ENCODE measurements around the gene HPSE2.
"Not testable (repeated sequence)": the region's sequence is repeated elsewhere in the genome, so short reads cannot be mapped to it uniquely, and the experiment has no call there.

Gene HPSE2

DNA sequence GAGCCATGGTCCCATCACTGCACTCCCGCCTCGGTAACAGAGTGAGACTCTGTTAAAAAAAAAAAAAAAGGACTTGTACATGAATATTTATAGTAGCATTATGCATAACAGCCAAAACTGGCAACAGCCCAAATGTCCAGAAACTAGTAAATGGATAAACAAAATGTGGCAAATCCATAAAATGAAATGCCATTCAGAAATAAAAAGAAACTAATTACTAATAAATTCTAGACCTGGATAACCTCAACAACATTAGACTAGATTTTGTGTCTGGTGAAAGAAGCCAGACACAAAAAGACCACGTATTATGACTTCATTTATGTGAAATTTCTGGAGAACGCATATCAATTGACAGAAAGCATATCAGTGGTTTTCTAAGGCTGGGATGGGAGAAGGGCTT is 74.5 kb downstream of the HPSE2 start:
- ATAC-seq: no peak
- DNase-seq: no peak

DNA sequence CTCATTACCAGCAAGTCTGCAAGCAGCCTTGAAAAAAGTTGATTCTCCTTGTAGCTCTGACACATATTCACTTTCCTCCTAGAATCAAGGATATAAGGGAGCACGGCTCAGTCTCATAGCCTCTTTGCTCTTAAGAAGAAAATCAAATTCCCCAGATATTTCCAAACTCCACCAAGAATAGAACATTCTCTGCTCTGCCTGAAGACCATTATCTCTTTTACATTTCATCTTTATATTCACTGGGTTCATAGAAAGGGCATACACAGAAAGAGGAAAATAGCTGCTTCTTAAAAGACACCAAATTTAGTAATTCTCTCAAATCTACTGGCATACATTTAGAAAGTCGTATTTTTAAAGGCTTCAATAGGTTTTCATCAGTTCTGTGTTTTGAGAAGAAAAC is 92.0 kb downstream of the HPSE2 start:
- DNase-seq: no peak
- ATAC-seq: no peak

DNA sequence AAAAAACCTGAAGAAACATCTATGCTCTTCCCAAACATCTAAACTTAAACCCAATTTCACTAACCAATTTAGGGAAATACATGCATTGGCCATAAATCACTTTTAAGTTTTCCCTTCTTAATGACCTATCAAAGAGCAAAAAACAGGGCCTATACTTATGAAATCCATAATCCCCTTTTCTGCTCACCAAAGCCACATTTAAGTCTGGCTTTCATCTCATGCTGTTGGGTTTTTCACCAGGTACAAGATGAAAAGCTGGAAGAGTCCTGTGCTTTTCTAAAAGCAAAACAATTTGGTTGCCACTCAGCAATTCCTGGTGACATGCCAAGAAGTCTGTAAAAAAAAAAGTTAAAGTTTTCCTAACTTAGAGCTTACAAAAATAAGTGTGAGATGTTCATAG is 92.6 kb downstream of the HPSE2 start:
- DNase-seq (no peak), ATAC-seq (no peak)

DNA sequence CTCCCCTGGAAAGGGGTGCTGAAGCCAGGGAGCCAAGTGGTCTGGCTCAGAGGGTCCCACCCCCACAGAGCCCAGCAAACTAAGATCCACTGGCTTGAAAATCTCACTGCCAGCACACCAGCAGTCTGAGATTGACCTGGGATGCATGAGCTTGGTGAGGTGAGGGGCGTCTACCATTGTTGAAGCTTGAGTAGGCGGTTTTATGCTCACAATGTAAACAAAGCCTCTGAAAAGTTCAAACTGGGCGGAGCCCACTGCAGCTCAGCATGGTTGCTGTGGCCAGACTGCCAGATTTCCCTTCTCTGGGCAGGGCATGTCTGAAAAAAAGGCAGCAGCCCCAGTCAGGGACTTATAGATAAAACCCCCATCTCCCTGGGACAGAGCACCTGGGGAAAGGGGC is 102.8 kb downstream of the HPSE2 start:
- ATAC-seq, DNase-seq: not testable (repeated sequence)

DNA sequence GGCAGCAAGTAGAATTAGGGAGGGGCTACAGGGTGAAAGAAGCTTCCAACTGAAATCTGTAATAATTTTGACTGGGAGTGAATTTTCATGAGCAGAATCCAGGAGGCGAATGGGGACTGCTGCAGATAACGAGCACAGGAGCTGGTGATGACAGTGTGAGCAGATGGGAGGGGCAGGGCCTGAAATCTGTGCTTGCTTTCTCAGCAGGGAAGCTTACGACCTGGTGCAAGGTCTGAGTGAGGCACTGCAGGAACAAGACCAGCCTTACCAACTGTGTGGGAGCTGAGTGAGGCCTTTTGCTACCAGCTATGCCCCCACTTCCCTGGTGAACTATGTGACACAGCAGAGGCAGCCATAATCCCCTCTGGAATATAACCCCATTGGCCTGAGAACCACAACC is 109.8 kb downstream of the HPSE2 start:
- no peak for DNase-seq
- no peak for ATAC-seq

DNA sequence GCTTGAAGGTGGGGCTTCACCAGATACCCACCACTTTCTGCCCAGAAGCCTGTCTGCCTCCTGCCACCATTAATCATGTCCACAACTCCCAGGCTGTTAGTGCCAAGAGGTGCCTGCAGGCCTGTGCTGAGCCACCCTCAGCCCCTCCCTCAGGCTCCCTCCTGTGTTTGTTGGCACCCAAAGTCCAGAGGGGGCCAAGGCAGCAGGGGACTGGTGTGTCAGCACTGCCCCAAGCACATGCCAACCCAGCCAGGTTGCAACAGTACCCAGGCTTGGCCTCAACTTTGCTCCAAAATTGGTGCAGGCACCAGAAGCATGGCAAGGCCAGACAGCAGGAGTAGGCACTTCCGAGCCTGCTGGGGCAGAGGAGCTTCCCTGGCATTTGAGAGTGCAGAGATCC is 111.3 kb downstream of the HPSE2 start:
- DNase-seq: no peak
- ATAC-seq: no peak

DNA sequence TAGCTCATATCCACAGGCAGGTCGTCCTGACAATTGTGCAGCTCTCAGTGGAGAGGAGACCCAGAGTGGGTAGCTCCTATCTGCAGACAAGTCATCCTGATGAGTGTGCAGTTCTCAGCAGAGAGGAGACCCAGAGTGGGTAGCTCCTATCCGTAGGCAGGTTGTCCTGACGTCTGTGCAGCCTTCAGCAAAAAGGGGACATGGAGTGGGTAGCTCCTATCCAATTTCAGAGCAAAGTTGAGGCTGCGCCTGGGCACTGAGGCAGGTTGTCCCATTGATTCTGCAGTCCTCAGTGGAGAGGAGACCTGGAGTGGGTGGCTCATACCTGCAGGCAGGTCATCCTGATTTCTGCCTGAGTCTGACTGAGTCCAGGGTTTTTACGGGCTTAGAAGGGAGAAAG is 111.8 kb downstream of the HPSE2 start:
- DNase-seq (no peak), ATAC-seq (no peak)

DNA sequence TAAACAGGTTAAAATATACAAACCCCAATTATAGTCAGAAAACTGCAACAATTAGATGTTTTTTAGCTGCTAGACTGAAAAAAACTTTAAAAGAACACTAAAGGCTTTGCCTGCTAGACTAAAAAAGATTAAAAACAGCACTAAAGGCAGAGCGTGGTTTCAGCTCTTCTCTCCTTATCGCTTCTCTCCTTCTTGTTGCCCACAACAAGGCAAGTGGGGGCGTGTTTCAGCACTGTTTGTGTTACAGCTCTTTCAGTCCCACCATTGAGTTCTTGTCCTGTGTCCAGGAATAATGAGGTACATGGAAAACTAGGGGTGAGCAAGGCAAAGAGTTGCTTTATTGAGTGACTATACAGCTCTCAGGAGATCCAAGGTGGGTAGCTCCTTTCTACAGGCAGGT is 112.3 kb downstream of the HPSE2 start:
- ATAC-seq (no peak), DNase-seq (no peak)

DNA sequence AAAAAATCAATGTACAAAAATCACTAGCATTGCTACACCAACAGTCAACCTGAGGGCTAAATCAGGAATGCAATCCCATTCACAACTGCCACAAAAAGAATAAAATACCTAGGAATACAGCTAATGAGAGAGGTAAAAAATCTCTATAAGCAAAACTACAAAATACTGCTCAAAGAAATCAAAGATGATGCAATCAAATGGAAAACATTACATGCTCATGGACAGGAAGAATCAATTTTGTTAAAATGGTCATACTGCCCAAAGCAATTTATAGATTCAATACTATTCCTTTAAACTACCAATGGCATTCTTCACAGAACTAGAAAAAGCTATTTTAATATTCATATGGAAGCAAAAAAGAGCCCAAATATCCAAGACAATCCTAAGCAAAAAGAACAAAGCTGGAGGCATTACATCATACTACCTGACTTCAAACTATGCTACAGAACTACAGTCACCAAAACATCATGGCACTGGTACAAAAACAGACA is 116.3 kb downstream of the HPSE2 start:
- no peak for ATAC-seq
- no peak for DNase-seq

DNA sequence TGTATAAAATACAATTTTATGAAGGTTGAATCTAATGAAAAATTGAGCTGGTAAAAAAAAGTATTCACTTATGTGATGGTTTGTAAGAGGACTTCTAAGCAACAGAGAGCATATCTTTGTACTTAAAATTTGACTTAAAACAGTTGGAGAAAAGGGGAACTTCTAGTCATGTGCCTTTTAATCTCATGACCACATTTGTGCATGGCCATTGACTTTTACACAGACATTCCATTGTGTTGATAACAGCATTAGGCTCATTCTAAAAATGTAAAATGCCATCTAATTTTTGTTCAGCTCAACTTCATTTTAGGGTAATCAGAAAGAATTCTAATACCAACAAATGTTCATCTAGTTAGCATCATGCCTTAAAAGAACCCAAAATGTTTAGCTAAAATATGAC is 119.9 kb downstream of the HPSE2 start:
- ATAC-seq (no peak), DNase-seq (no peak)

DNA sequence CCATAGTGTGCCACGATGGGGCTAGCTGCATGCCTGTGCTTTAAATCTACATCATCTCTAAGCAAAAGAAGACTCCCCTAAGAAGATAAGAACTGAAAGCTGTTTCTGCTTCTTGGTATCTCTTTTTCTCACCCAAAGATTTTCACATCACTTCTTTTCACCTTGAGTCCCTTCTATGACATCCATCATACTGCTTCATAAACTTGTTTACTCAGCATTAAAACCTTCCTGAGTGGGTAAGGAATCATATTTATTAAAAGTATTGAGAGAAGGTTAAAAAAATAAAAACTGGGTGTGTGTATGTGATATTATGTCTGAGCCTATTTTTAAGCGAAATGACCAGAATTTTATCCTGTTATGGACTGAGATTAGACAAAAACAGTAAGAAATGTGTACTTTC is 150.3 kb downstream of the HPSE2 start:
- ATAC-seq (no peak), DNase-seq (no peak)

DNA sequence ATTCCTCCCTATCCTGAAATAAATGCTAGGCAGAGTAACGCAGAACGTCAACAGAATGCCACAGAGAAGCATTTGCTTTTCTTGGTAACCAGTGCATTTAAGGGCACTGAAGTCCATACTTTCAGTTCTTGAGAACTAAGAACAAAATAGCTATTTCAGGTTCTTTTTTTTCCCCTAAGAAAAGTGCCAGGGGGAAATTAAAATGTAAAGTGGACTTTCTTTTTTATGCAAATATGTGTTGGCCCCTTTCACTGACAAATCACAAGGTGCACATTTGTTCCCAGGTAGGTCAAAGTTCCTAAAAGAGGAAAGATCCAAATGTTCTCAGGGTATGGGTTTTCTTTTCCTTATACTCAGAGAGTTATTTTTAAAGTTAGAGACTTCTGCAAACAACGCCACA is 151.5 kb downstream of the HPSE2 start:
- ATAC-seq (no peak), DNase-seq (no peak)

DNA sequence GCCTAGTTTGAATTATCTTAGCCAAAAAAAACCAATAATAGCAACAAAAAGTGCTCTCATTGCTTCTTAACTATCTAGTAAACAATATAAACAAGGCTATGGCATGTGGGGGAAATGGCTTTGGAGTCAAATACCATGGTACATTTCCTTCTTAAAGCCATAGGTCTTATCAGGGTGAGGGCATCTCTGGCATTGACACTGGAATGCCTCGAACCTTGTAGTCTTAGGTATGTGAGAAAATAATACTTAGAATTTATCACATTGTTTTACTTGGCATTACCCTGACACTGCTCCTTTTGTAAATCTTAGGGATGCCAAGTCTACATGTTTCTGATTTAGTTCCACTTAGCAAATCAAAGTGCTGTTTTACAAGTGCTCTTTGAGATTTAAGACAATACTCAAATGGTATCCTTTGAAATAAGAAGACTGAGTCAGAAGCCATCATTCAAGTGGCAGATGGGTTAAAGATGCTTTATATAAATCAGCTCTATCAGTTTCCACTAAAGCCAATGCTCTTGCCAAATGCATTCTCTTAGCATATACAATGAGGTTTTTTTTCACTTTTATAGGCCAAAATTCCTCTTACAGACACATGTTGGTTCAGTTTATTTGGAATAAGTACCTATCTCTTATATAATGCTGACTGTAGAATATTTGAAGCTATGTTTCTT is 155.2 kb downstream of the HPSE2 start:
- no peak for ATAC-seq
- no peak for DNase-seq

DNA sequence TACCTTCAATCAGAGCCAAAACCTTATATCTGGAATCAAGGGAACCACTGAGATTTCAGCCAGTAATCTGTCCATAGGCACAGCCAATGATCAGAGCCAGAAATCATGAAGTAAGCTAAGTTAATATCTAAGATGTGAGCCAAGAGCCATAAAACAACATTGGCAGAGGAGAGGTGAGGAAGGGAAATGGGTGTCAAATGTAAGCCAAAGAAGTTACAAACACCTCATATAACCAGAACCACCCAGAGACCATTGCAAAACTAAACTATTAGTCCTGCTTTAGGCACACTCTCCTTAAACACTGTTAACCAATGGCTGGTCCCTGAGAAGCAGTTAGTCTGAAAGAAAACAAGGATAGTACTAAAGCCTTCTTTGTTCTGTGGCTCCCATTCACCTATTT is 173.1 kb downstream of the HPSE2 start:
- no peak for DNase-seq

DNA sequence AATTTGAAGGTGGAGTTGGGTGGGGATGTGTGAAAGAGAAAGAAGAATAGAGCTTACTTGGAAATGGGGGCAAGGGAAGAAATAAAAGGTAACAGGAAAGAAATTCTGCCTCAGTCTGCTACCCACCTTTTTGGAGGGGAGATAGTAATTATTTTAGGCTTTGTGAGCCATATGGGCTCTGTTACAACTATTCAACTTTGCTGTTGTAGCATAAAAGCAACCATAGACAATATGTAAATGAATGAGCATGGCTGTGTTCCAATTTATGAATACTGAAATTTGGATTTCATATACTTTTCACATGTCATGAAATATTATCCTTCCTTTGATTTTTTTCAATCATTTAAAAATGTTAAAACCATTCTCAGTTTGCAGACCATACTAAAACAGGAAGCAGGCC is 176.9 kb downstream of the HPSE2 start:
- DNase-seq (no peak), ATAC-seq (no peak)

More for the DNA sequence above, 173.1 kb downstream of the HPSE2 start:
- ATAC-seq: no peak

DNA sequence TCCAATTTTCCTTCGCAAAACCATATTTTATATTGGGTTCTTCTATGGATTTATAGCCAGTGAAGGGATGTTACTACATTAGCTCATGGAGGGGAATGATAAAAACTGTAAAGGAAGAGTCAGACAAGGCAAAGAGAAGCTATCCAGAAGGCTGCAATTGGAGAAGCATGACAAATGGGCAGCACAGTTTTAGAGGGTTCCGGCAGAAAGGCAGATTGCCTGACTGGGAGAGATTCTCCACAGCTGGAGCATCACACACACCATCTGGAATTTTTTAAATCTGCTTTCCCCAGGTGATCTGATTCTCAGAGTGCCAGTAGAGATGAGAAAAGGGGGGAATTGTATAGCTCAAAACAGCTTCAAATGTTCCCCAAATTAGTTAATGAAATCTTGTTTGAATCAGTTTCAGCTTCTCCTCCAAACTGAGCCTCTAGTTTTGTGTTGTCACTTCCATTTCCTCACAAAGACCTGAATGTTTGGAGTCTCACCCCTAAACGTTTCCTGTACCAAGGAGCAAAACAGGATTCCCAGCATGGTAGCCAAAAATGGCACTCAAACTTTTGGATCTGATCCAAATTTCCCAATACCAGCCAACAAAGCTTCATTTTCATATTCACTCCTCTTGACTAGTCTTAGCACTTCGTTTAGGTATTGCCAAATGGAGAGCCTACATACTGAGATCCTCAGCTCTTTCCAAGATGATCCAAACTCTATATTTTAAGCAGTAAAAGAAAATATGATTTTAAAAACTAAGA is 177.5 kb downstream of the HPSE2 start:
- ATAC-seq (no peak), DNase-seq (no peak)

DNA sequence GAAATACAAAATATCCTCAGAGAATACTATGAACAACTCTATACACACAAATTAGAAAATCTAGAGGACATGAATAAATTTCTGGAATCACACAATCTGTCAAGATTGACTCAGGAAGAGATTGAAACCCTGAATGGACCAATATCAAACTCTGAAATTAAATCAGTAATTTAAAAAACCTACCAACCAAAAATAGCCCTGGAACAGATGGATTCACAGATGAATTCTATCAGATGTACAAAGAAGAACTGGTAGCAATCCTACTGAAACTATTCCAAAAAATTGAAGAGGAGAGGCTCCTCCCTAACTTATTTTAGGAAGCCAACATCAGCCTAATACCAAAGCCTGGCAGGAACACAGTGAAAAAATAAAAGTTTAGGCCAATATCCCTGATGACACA is 190.0 kb downstream of the HPSE2 start:
- ATAC-seq (no peak), DNase-seq (no peak)

DNA sequence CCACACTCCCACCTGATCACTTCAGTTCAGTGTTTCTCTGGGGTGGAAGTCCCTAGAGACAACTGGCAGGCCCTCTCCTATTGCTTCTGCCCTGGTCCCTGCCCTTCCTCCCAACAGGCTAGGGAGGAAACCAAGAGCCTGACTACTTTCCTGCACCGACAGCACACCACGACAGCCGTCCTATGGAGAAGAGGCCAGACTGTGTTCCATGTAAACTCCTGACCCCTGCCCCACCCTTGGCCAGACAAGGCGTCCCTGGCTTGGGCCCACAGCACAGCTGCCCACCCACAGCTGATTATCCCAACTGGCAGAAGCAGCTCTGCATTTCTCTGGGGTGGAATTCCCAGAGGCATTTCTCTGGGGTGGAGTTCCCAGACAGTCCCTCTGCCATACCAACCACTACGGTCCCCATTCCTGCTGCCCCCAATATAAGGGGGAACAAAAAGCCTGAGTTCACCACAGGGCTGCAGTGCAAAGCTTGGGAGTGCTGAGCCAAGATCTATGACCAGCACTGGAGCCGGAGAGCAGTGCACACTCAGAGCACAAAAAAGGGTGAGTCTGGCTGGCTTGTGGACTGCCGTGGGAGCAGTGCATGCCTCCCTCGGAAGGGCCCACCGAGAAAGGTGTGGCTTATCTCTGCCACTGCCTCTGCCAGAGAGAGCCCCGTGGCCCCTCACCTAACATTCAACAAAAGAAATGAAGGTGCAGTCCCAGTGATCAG is 193.4 kb downstream of the HPSE2 start:
- DNase-seq (no peak), ATAC-seq (no peak)

DNA sequence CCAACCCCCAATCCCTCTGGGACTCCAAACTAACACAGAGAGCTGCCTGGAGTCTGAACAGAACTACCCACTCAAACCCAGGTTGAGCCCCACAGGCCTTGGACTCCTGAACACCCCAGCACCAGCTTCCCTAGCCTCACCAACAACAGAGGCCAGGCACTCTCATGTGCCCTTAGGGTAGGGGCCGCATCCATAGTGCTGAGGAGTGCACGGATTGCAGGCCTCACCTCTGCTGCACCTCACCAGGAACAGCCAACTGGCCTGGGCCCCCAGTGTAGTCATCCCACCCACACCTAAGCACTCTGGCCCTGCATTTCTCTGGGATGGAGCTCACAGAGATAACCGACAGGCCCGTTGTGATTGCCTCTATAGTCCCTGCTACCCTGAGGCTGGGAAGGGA is 194.2 kb downstream of the HPSE2 start:
- no peak for ATAC-seq
- no peak for DNase-seq

DNA sequence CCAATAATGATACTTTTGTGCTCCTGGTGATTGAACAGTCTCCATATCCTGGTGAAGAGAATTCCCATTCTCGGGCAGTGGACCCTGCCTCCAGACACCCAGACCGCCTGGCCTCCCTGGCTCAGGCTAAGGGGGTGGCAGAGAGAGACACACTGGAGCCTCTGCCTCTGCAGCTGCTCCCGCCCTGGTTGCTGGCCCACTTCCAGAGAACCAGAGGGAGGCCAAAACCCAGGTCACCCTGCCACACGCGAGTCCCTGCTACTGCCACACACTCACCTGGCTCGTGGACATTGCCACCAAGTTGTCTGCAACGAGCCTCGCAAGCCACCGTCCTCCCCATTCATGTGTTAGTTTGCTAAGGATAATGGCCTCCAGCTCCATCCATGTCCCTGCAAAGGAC is 221.8 kb downstream of the HPSE2 start:
- ATAC-seq (no peak), DNase-seq (no peak)

DNA sequence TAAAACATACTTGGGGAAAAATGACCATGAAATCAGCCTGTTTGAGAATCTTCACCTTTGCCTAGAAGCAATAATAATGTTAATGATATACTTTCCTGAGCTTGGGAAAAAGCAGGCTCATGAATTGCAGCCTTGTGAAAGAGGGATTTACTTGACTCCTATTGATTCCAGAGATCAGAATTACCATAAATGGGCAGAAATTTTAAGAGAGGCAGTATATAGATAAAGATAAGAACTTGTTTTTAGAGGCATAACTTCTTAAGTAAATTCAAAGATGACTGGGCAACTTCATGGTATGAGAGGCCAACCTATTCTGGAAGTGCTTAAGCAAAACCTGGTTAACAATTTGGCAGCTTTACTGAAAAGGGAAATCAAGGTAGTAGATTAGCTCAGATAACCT is 225.4 kb downstream of the HPSE2 start:
- no peak for ATAC-seq
- DNase-seq: no peak

DNA sequence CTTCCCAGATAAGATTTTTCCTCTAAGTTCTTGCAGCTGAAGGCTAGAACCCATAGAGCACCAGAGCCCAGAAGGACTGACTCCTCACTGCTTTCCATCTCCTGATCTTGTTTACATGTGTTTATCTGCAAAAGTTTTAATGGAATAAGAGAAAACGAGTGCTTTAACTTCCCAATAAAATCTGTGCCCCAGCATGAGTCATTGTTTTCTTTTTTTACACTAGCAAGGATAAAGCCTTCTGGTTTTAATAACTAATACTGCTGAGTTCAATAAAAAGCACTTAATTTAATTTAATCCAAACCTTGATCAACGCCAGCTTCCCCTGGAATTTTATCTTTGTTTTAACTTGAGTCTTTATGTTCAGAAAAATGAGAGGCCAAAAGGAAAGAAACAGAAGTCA is 227.6 kb downstream of the HPSE2 start:
- DNase-seq: no peak
- no peak for ATAC-seq

DNA sequence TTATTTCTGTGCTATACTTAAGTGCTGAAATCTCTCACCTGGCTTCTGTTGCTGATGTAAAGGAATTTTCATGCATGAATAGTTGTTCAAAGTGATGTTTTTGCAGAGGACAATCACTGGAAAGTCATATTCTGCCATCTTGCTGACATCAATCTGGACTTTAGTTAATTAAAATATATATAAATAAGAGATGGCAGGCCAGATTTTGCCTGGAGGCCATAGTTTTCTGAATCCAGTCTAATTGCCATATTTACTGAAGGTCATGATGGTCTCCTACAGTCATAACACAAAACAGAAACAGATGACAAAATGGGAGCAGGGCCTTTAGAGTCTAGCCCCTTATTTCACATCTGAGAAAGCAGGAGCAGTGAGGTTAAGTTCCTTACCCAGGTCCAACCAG is 228.2 kb downstream of the HPSE2 start:
- no peak for DNase-seq
- no peak for ATAC-seq

All from stimulated activated naive CD8-positive, alpha-beta T cell treated with anti-CD3 and anti-CD28 coated beads, Interleukin-15, Interleukin-2, amounts not matched to agents 100 U/mL and 50 U/mL, for 24 hours (primary cell).